ENCODE data around the gene RNASEL.

RNASEL gene

GRCh38 chr1:182608845-182609610, 20.0 kb upstream of the RNASEL start:
- Histone ChIP-seq H2AFZ (ENCODE audit: low read length, unreplicated experiment) (peak overlapping the region; percentile 47), H3K27ac (ENCODE audit: low read depth, low read length) (no peak overlapping the region), H3K4me3 (ENCODE audit: low read depth, low read length) (no peak overlapping the region), H3K4me1 (ENCODE audit: control insufficient read depth, insufficient read depth, low read length, unreplicated experiment) (peaks cover 13% of the 10 kb centered on the region), H3K27me3 (ENCODE audit: insufficient read depth, low read length) (no peaks in the 10 kb centered on the region), H3K79me2 (ENCODE audit: control insufficient read depth, insufficient read depth, low read length, unreplicated experiment) (no peaks in the 10 kb centered on the region), H3K36me3 (ENCODE audit: insufficient read depth, low read length) (no peaks in the 10 kb centered on the region)

- no peaks in the 10 kb centered on the region for H3K79me2 ChIP-seq (ENCODE audit: control insufficient read depth, insufficient read depth, low read length, unreplicated experiment)
- no peak overlapping the region for H3K4me3 ChIP-seq (ENCODE audit: low read depth, low read length)
- peaks cover 5% of the 10 kb centered on the region; the same call in 1 of the 2 replicates for H3K27me3 ChIP-seq (ENCODE audit: insufficient read depth, low read length)
- H2AFZ ChIP-seq (ENCODE audit: low read length, unreplicated experiment): no peak overlapping the region
- no peak overlapping the region for H3K27ac ChIP-seq (ENCODE audit: low read depth, low read length)
- no peaks in the 10 kb centered on the region for H3K36me3 ChIP-seq (ENCODE audit: insufficient read depth, low read length)
- peaks cover 14% of the 10 kb centered on the region for H3K4me1 ChIP-seq (ENCODE audit: control insufficient read depth, insufficient read depth, low read length, unreplicated experiment)
Observed at GRCh38 chr1:182608236-182608635, 19.2 kb upstream of the RNASEL start.

DNA sequence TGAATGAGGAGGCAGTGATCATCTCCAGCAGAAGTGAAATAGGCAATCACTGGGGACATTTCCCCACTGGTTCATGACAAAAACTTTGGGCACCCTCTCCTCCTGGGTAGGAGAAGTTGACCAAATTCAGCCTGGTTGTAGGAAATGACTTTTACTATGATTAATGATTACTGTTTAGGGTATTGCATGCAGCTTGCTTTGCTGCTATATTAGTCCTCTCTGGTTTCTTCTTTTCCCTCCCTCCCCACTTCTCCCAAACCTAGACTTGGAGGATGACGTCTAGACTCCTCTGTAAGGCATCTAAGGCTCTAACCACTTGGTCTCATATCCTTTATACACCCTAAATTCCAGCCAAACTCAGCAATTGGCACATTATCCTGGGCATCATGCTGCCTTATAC, 18.5 kb upstream of the RNASEL start:
- Histone ChIP-seq H3K79me2 (ENCODE audit: control insufficient read depth, insufficient read depth, low read length, unreplicated experiment) (no peaks in the 10 kb centered on the region), H3K4me3 (ENCODE audit: low read depth, low read length) (no peak overlapping the region), H3K4me1 (ENCODE audit: control insufficient read depth, insufficient read depth, low read length, unreplicated experiment) (peaks cover 15% of the 10 kb centered on the region), H3K27me3 (ENCODE audit: insufficient read depth, low read length) (peaks cover 11% of the 10 kb centered on the region; the same call in 1 of the 2 replicates), H3K27ac (ENCODE audit: low read depth, low read length) (no peak overlapping the region), H2AFZ (ENCODE audit: low read length, unreplicated experiment) (no peak overlapping the region), H3K36me3 (ENCODE audit: insufficient read depth, low read length) (no peaks in the 10 kb centered on the region)

DNA sequence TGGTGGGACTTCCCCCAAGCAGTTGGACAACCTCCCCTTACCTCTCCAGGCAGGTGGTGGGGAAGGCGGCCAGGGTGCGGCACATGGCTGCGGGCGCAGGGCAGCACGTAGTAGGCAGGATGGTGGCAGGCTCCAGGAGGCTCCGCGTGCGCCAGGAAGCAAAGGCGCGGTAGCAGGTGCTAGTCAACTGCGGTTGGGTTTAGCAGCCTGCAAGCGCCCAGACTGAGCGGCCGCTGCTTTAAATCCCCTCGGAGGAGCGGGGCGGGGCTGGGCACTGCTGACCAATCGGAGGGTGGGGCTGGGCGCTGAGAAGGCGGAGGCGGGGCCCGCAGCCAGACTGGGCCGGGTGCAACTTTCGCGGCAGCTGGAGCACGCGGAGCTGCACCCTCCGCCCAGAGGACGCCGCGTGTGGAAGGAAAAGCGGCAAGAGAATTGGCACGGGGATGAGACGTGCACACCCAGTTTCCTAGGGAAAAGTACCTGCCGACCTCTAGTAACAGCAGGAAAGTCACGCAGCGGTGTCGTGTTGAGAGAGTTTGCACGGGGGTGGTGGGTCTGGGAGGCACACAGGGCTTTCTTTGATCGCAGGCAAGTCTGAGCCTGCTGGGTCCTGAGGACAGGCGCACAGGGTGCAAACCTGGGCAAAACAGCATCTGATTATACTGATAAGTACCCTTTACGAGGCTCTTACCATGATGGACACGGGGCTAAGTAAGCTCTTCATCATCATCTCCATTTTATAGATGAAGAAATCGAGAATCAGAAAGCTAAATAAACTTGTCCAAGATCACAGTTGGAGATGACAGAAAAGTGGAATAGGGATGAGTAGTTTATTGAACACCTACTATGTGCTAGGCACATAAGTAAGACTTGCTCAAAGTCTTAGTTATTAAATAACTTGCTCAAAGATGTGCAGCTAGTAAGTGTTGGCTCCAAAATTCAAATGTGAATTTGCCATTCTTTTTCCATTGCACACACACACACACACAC, 15.4 kb upstream of the RNASEL start, which contains the start of gene RGS16:
RGS16 (minus strand) TSS at position 215 of the 990 bp plus-strand sequence; CDS start at position 85, 130 bp downstream.
- H3K27ac ChIP-seq (ENCODE audit: low read depth, low read length): no peak within 1 kb of the TSS
- H2AFZ ChIP-seq (ENCODE audit: low read length, unreplicated experiment): peak within 1 kb of the TSS; percentile 88
- peak within 1 kb of the TSS; percentile 71 for H3K4me3 ChIP-seq (ENCODE audit: low read depth, low read length)
- no peaks in the 10 kb centered on the region for H3K36me3 ChIP-seq (ENCODE audit: insufficient read depth, low read length)
- H3K4me1 ChIP-seq (ENCODE audit: control insufficient read depth, insufficient read depth, low read length, unreplicated experiment): peaks cover 15% of the 10 kb centered on the region
- no peaks in the 10 kb centered on the region for H3K79me2 ChIP-seq (ENCODE audit: control insufficient read depth, insufficient read depth, low read length, unreplicated experiment)
- H3K27me3 ChIP-seq (ENCODE audit: insufficient read depth, low read length): peaks cover 11% of the 10 kb centered on the region; the same call in 1 of the 2 replicates

- H3K27me3 ChIP-seq (ENCODE audit: insufficient read depth, low read length): peaks cover 11% of the 10 kb centered on the region; the same call in 1 of the 2 replicates
- H3K4me3 ChIP-seq (ENCODE audit: low read depth, low read length): peak overlapping the region; percentile 71
- no peaks in the 10 kb centered on the region for H3K79me2 ChIP-seq (ENCODE audit: control insufficient read depth, insufficient read depth, low read length, unreplicated experiment)
- H2AFZ ChIP-seq (ENCODE audit: low read length, unreplicated experiment): no peak overlapping the region
- peaks cover 10% of the 10 kb centered on the region for H3K4me1 ChIP-seq (ENCODE audit: control insufficient read depth, insufficient read depth, low read length, unreplicated experiment)
- H3K27ac ChIP-seq (ENCODE audit: low read depth, low read length): no peak overlapping the region
- H3K36me3 ChIP-seq (ENCODE audit: insufficient read depth, low read length): no peaks in the 10 kb centered on the region
Observed at GRCh38 chr1:182603646-182604174, 14.7 kb upstream of the RNASEL start.

- peak overlapping the region; percentile 71 for H3K4me3 ChIP-seq (ENCODE audit: low read depth, low read length)
- peaks cover 6% of the 10 kb centered on the region for H3K4me1 ChIP-seq (ENCODE audit: control insufficient read depth, insufficient read depth, low read length, unreplicated experiment)
- peaks cover 11% of the 10 kb centered on the region; the same call in 1 of the 2 replicates for H3K27me3 ChIP-seq (ENCODE audit: insufficient read depth, low read length)
- H3K27ac ChIP-seq (ENCODE audit: low read depth, low read length): no peak overlapping the region
- no peak overlapping the region for H2AFZ ChIP-seq (ENCODE audit: low read length, unreplicated experiment)
- H3K79me2 ChIP-seq (ENCODE audit: control insufficient read depth, insufficient read depth, low read length, unreplicated experiment): no peaks in the 10 kb centered on the region
- H3K36me3 ChIP-seq (ENCODE audit: insufficient read depth, low read length): no peaks in the 10 kb centered on the region
Observed at GRCh38 chr1:182602935-182603645, 14.0 kb upstream of the RNASEL start.

- Histone ChIP-seq H3K79me2 (ENCODE audit: control insufficient read depth, insufficient read depth, low read length, unreplicated experiment) (no peaks in the 10 kb centered on the region), H3K4me1 (ENCODE audit: control insufficient read depth, insufficient read depth, low read length, unreplicated experiment) (peaks cover 6% of the 10 kb centered on the region), H3K27me3 (ENCODE audit: insufficient read depth, low read length) (peaks cover 11% of the 10 kb centered on the region; the same call in 1 of the 2 replicates), H3K4me3 (ENCODE audit: low read depth, low read length) (no peak overlapping the region), H3K27ac (ENCODE audit: low read depth, low read length) (no peak overlapping the region), H2AFZ (ENCODE audit: low read length, unreplicated experiment) (no peak overlapping the region), H3K36me3 (ENCODE audit: insufficient read depth, low read length) (no peaks in the 10 kb centered on the region)
Observed at GRCh38 chr1:182601913-182602312, 12.9 kb upstream of the RNASEL start.

DNA sequence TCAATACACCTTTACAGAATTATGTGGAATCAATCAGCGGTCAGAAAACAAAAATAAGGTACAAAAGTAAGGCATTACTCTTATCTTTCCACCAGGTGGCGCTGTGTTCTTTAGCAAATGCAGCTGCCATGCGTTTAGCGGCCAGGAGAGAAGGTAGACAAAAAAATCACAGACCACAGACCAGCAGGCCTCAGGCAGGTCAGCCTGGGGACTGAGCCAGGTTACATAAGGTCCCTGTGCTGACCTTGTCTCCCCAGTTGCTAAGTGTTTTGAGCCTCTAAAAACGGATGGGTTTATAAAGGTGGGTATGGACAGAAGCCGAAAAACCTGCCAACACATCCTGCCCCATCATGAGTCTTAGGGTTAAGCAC, 12.3 kb upstream of the RNASEL start:
- no peak overlapping the region for H2AFZ ChIP-seq (ENCODE audit: low read length, unreplicated experiment)
- H3K79me2 ChIP-seq (ENCODE audit: control insufficient read depth, insufficient read depth, low read length, unreplicated experiment): no peaks in the 10 kb centered on the region
- no peak overlapping the region for H3K4me3 ChIP-seq (ENCODE audit: low read depth, low read length)
- no peaks in the 10 kb centered on the region for H3K36me3 ChIP-seq (ENCODE audit: insufficient read depth, low read length)
- H3K27me3 ChIP-seq (ENCODE audit: insufficient read depth, low read length): peaks cover 11% of the 10 kb centered on the region; the same call in 1 of the 2 replicates
- H3K4me1 ChIP-seq (ENCODE audit: control insufficient read depth, insufficient read depth, low read length, unreplicated experiment): peaks cover 6% of the 10 kb centered on the region
- no peak overlapping the region for H3K27ac ChIP-seq (ENCODE audit: low read depth, low read length)

DNA sequence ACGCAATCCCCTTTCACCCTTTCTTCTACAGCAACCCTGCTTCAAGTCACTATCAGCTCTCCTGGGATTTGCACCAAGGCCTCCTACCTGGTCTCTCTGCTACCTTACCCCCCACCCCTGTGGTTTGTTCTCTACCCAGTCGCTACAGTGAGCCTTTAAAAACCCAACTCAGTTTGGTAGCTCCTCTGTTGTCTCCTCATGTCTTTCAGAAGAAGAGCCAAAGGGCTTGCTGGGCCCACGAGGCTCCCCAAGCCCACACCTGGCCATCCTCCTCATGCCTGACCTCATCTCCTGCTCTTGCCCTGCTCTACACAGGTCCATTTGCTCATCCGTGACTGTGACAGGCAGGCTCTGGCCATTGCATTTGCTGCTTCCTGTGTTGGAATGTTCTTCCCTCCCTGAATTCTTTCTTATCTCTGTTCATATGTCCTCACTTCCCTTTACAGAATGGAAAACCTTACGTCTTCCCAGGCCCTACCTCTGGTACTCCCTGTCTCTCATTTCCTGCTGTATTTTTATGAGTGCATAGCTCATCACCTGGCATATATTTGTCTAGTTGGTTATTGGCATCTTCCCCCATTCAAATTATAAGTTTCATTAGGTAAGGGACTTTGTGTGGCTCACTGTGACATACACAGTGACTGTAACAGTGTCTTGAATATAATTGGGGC, 11.8 kb upstream of the RNASEL start:
- Histone ChIP-seq H3K36me3 (ENCODE audit: insufficient read depth, low read length) (no peaks in the 10 kb centered on the region), H3K4me3 (ENCODE audit: low read depth, low read length) (no peak overlapping the region), H3K4me1 (ENCODE audit: control insufficient read depth, insufficient read depth, low read length, unreplicated experiment) (peaks cover 6% of the 10 kb centered on the region), H3K27me3 (ENCODE audit: insufficient read depth, low read length) (peaks cover 11% of the 10 kb centered on the region; the same call in 1 of the 2 replicates), H3K79me2 (ENCODE audit: control insufficient read depth, insufficient read depth, low read length, unreplicated experiment) (no peaks in the 10 kb centered on the region), H2AFZ (ENCODE audit: low read length, unreplicated experiment) (no peak overlapping the region), H3K27ac (ENCODE audit: low read depth, low read length) (no peak overlapping the region)
